Activated CD4-positive, alpha-beta T cell treated with anti-CD3 and anti-CD28 coated beads, Interleukin-2, amount 50 U/mL, for 4 hours (primary cell): Measurements from ENCODE around the gene DYNLT5.
"Not testable (repeated sequence)": the region's sequence is repeated elsewhere in the genome, so short reads cannot be mapped to it uniquely, and the experiment has no call there.

Experiments
- DNase-seq, 2 experiments: peaks; one replicate each; pipeline ENCODE4 v3.0.0-alpha.2; 2020

DYNLT5 gene

GRCh38 chr1:66752000-66752592, at the start of gene DYNLT5:
Gene DYNLT5 (plus strand): TSS chr1:66752459. CDS start chr1:66754659, 2,200 bp downstream.
- DNase-seq, result no peak

GRCh38 chr1:66704177-66704875, 47.9 kb upstream of the DYNLT5 start:
- no peak for DNase-seq

DNA sequence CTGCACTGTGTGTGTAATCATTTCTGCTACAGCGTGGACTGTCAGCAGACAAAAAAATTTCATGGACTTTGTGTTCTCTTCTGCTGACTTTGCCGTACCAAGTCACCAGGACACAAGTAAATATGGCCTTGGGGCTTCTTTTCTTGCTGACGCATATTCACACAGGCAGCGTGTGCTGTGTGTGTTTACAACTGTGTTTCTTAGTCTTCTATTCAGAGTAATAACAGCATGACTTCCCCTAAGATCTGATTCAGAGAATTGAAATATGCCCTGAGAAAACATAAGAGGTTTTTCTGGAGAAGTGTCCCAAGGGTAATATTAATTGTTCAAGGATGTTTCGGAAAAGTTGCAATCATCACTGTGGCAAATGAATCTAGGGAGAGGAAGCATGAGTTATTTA, 47.1 kb upstream of the DYNLT5 start:
- no peak for DNase-seq

- DNase-seq, result no peak
These were observed 40.8 kb upstream of the DYNLT5 start for GRCh38 chr1:66711420-66711819.

- no peak for DNase-seq
These were observed 39.4 kb upstream of the DYNLT5 start for GRCh38 chr1:66712839-66713238.

- no peak for DNase-seq
These were observed 28.3 kb upstream of the DYNLT5 start for GRCh38 chr1:66723985-66724384.

GRCh38 chr1:66725885-66726665, 26.2 kb upstream of the DYNLT5 start:
- DNase-seq, result peak; percentile 26 to 29

DNA sequence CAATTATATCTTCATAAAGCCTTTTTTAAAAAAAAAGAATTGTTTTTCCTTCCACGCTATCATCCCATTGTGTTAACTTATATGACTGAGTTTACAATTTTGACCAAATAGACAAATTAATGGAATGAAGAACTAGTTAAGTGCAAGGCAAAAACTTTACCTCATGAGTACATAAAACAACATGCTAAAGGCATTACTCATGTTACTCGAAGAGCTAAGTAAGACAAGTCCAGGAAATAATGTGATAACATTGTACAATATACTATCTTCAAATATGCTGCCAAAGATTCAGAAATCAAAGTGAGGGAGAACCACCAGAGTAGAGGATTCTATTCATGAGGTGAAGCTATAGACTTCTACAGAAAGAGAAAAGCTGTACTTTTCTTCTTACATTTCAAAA, 24.2 kb upstream of the DYNLT5 start:
- DNase-seq, result no peak

DNA sequence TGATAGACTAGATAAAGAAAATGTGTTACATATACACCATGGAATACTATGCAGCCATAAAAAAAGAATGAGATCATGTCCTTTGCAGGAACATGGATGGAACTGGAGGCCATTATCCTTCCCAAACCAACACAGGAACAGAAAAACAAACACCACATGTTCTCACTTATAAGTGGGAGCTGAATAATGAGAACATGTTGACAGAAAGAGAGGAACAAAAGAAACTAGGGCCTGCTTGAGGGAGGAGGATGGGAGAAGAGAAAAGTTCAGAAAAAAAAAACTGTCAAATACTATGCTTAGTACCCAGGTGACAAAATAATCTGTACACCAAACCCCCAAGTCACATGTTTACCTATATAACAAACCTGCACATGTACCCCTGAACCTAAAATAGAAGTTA, 23.5 kb upstream of the DYNLT5 start:
- not testable (repeated sequence) for DNase-seq

GRCh38 chr1:66729119-66729518, 23.1 kb upstream of the DYNLT5 start:
- DNase-seq, result no peak

DNA sequence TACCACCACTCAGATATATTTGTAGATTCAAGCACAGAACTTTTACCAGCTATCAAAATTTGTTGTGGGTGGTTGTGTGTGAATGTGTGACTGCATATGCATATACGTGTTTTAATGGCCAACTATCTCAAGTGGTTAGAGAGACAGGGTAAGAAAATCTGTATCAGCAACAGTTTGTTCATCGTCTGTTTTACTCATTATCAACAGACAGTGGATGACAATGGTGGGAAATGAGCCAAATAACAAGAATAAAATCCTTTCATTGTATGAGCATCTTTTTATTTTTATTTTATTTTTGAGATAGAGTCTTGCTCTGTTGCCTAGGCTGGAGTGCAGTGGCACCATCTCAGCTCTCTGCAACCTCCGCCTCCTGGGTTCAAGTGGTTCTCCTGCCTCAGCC, 22.7 kb upstream of the DYNLT5 start:
- no peak for DNase-seq

- DNase-seq, result no peak
These were observed 21.8 kb upstream of the DYNLT5 start for GRCh38 chr1:66730462-66730861.

- no peak for DNase-seq
These were observed 20.9 kb upstream of the DYNLT5 start for GRCh38 chr1:66731170-66731865.

DNA sequence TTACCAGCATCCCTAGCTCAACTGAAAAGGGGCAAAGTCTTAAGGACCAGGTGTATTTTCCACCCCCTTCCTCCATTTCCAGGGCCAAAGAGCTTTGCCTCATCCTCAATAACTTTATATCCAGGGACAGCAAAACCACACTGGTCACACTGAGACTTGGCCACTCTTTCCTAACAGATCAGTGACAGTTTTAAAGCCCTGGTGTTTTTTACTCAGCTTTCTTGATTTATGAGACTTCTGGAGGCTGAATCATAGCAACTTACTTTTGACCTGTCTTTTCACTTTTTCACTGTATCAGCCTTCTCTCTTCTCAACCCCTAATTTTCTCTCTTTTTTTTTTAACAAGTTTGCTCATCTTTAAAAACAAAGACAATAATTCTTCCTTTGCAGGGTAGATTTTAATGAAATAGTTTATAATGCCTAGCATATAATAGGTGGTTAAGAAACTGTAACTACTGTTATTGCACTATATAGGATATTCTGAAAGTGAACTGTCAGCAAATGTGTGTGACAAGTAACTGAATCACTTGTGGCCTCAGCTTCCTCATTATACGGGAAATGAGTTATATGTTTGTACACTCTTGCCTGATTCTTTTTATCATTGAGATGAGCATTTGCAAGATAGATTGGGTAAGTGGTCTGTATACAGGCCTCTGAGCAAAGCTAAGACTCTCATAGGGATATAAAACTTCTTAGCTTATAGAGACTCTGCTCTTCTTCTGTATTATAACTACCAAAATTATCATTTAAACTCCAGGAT, 19.7 kb upstream of the DYNLT5 start:
- no peak for DNase-seq

GRCh38 chr1:66733348-66734017, 18.8 kb upstream of the DYNLT5 start:
- no peak for DNase-seq

DNA sequence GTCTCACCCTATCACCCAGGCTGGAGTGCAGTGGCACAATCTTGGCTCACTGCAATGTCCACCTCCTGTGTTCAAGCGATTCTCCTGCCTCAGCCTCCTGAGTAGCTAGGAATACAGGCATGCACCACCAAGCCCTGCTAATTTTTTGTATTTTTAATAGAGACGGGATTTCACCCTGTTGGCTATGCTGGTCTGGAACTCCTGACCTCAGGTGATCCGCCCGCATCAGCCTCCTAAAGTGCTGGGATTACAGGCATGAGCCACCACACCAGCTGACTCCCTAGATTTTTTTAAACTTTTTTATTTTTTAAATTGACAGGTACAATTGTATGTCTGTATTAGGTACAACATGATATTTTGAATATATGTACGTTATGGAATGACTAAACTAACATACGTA, 17.7 kb upstream of the DYNLT5 start:
- not testable (repeated sequence) for DNase-seq

DNA sequence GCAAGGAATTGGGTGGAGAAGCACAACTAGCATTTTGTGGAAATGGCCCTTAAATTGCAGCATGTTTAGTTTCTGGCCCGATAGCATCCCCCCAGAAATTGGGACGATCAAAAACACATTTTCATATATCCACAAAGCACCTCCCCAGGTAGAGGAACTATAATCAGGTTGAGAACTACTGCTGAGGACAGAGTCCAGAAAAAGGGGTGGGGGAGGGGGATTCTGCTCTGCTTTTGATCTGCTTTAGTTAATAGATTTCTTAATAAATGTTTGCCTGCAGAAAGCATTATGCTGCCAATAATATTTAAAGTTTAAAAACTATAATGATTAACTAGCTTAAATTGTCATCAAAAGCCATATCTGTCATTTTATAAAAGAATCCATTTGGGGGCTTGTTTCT, 14.4 kb upstream of the DYNLT5 start:
- DNase-seq, result no peak

GRCh38 chr1:66739401-66740157, 12.7 kb upstream of the DYNLT5 start:
- no peak for DNase-seq

DNA sequence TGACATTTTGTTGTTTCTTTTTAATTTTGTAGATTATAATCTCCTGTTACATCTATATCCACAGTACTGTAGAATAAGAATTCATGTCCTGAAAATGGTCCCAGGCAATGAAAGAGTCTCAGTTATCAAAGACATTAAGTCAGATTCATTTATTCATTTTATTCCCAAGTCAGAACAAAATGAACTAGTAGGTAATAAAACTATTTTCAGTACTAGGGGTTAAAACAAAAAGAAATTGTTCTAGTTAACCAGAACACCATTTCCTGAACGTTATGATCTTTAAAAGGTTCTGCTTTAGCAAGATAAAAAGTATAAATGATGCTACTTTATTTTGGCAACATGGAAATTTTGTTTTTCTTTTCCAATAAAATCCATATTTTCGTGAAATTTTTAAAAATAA, 6.8 kb upstream of the DYNLT5 start:
- no peak for DNase-seq

DNA sequence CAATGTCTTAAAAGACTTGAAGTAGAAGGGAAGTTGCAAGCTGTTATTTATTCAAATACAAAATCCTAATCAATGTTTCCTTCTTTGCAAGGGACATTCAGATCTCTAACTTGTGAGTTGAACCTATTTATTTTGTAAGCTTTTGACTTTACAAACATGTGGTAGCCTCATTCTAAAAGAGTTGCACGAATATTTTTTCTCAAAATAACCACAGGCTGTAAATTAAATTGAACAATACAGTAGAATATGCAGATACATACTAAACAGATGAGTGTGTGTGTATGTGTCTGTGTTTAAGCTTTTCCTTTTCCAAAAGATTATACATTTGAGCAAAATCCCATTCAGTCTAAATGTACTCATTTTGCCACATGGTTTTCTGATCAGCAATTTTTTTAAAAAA, 4.8 kb upstream of the DYNLT5 start:
- DNase-seq, result no peak

DNA sequence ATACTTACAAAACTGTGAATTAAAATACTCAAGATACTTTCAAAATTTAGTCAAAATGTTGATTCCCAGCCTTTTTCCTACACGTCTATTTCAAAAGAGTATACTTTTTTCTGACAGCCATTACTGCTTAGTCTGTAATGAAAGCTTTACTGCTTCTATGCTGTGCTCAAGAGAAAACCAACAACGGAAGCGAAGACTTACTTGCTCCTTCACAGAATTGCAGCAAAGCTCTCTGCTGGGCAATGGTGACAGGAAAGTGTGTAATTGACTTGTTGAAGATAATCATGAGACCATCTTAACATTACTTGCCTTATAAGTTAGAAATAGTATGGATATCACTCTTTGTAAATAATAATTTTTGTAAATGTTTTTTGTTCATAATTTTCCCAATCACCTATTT, 1.7 kb upstream of the DYNLT5 start:
- DNase-seq, result no peak
